Upper lobe of right lung (tissue), 1 donor: ENCODE measurements around the gene SOWAHB. TPM values are rescaled to one million over a fixed set of nuclear protein-coding genes. Genes with fewer than 3 reads are reported as not detected.
"Not testable (repeated sequence)": the region's sequence is repeated elsewhere in the genome, so short reads cannot be mapped to it uniquely, and the experiment has no call there.

Experiments
- ATAC-seq: fragments of 200-7000 bp; cut with Tn5 transposase; one replicate; pipeline ENCODE4 v1.9.1; 2020; ENCODE audit warnings: mild to moderate bottlenecking, moderate library complexity
- DNase-seq: peaks from one replicate; pipeline ENCODE4 v3.0.0-alpha.2; 2020
- H3K27ac ChIP-seq: fragments of 200-600 bp; one replicate; pipeline ENCODE4 v1.8.0; 2022
- H3K27me3 ChIP-seq: fragments of 200-600 bp; one replicate; pipeline ENCODE4 v1.8.0; 2022; ENCODE audit warnings: mild to moderate bottlenecking
- H3K36me3 ChIP-seq: fragments of 200-600 bp; one replicate; pipeline ENCODE4 v1.8.0; 2022
- H3K4me1 ChIP-seq: fragments of 200-600 bp; one replicate; pipeline ENCODE4 v1.8.0; 2022
- H3K4me3 ChIP-seq: fragments of 200-600 bp; one replicate; pipeline ENCODE4 v1.8.0; 2022; ENCODE audit warnings: mild to moderate bottlenecking
- H3K9me3 ChIP-seq: fragments of 200-600 bp; one replicate; pipeline ENCODE4 v1.8.0; 2022
- CTCF ChIP-seq: fragments of 200-600 bp; IDR thresholded peaks from one replicate; pipeline ENCODE4 v1.8.0; 2022; ENCODE audit warnings: antibody characterized with exemption
- intact Hi-C: fragments of 100-400 bp; cut with DNase I; formaldehyde crosslinking; loops from one replicate; pipeline ENCODE4 v1.11.0; 2022
- total RNA-seq: library from RNA; stranded (reverse); fragmentation: NEBNext Ultra II Directional; extraction: Animal tissue kit (Norgen Biotek cat#: 25700); gene quantifications from one replicate; pipeline ENCODE4 v1.2.1, GENCODE V29; 2021
- donor health status: DM: no; HTN: yes; CAD: no; lungs with severe emphysema.

Gene SOWAHB
- total RNA-seq, 1 donor from 2014 or later = 2.5 TPM

- Histone ChIP-seq H3K9me3 (no peaks in the 10 kb centered on the region), H3K27me3 (no peaks in the 10 kb centered on the region), H3K27ac (no peak overlapping the region), H3K4me1 (no peaks in the 10 kb centered on the region), H3K4me3 (no peak overlapping the region), H3K36me3 (no peaks in the 10 kb centered on the region)
- DNase-seq = no peak
- ATAC-seq = no peak
- intact Hi-C loops = no loop called here
- TF ChIP-seq CTCF = no peak
These were observed 14.8 kb downstream of the SOWAHB start for GRCh38 chr4:76883147-76883546.

GRCh38 chr4:76882630-76883029 is 15.3 kb downstream of the SOWAHB start:
- Histone ChIP-seq H3K4me3 (no peak overlapping the region), H3K4me1 (no peaks in the 10 kb centered on the region), H3K27me3 (no peaks in the 10 kb centered on the region), H3K27ac (no peak overlapping the region), H3K36me3 (no peaks in the 10 kb centered on the region), H3K9me3 (no peaks in the 10 kb centered on the region)
- intact Hi-C loops = no loop called here
- DNase-seq (no peak), ATAC-seq (no peak)
- TF ChIP-seq CTCF = no peak

- H3K9me3 ChIP-seq = no peaks in the 10 kb centered on the region
- no peaks in the 10 kb centered on the region for H3K36me3 ChIP-seq
- H3K27ac ChIP-seq = no peak overlapping the region
- DNase-seq (no peak), ATAC-seq (peak; percentile 43)
- H3K4me1 ChIP-seq = no peaks in the 10 kb centered on the region
- no peaks in the 10 kb centered on the region for H3K27me3 ChIP-seq
- H3K4me3 ChIP-seq = no peak overlapping the region
- intact Hi-C loops = no loop called here
- TF ChIP-seq CTCF = no peak
These were observed 16.6 kb downstream of the SOWAHB start for GRCh38 chr4:76881375-76881774.

- Histone ChIP-seq H3K4me3 (no peak overlapping the region), H3K4me1 (no peaks in the 10 kb centered on the region), H3K36me3 (no peaks in the 10 kb centered on the region), H3K27ac (no peak overlapping the region), H3K27me3 (no peaks in the 10 kb centered on the region), H3K9me3 (no peaks in the 10 kb centered on the region)
- TF ChIP-seq CTCF = no peak
- intact Hi-C loops = no loop called here
- no peak for DNase-seq
- no peak for ATAC-seq
These were observed 18.1 kb downstream of the SOWAHB start for GRCh38 chr4:76879731-76880364.

GRCh38 chr4:76878641-76879165 is 19.2 kb downstream of the SOWAHB start:
- H3K36me3 ChIP-seq, ATAC-seq, H3K4me3 ChIP-seq, intact Hi-C loops, DNase-seq, H3K4me1 ChIP-seq, H3K27me3 ChIP-seq, H3K27ac ChIP-seq, H3K9me3 ChIP-seq: not testable (repeated sequence)

- Histone ChIP-seq H3K4me3 (no peak overlapping the region), H3K27ac (no peak overlapping the region), H3K9me3 (no peaks in the 10 kb centered on the region), H3K36me3 (no peaks in the 10 kb centered on the region), H3K4me1 (no peaks in the 10 kb centered on the region), H3K27me3 (no peaks in the 10 kb centered on the region)
- intact Hi-C loops = no loop called here
- ATAC-seq (no peak), DNase-seq (no peak)
- TF ChIP-seq CTCF = no peak
These were observed 23.8 kb downstream of the SOWAHB start for GRCh38 chr4:76874176-76874575.
